ENCODE results near the gene ADCYAP1R1.

Gene ADCYAP1R1

DNA sequence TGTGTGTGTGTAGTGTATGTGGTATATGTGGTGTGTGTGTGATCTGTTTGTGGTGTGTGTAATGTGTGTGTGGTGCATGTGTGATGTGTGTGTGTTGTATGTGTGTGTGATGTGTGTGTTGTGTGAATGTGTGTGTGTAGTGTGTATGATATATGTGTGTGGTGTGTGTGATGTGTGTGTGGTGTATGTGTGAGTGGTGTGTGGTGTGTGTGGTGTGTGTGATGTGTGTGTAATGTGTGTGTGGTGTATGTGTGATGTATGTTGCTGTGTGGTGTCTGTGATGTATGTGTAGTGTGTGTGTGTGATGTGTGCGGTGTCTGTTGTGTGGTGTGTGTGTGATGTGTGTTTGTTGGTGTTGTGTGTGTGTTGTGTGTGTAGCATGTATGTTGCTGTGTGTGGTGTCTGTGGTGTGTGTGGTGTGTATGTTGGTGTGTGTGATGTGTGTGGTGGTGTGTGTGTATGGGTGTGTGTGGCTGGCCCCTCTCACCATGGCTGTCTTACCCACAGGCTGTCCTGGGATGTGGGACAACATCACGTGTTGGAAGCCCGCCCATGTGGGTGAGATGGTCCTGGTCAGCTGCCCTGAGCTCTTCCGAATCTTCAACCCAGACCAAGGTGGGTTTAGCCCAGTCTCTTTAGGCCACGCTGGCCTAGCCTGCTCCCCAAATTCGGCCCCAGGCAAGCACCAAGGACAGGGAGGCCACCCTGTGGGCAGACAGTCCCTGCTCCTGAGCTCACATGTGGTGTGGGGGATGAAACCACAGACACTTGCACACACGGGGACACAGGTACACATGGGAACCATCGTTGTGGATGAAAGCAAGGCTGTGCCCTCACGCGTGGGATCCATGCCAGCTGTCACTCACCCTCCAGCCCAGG lies 25.6 kb downstream of the ADCYAP1R1 start:
- no peak overlapping the region for H3K4me3 ChIP-seq (ENCODE audit: low read depth, low read length)
- no peaks in the 10 kb centered on the region for H3K36me3 ChIP-seq
- no peaks in the 10 kb centered on the region for H3K9me3 ChIP-seq
- H3K27me3 ChIP-seq: no peaks in the 10 kb centered on the region
- DNase-seq: no peak
- no peaks in the 10 kb centered on the region for H3K4me1 ChIP-seq
- TF ChIP-seq, protein P1, sequence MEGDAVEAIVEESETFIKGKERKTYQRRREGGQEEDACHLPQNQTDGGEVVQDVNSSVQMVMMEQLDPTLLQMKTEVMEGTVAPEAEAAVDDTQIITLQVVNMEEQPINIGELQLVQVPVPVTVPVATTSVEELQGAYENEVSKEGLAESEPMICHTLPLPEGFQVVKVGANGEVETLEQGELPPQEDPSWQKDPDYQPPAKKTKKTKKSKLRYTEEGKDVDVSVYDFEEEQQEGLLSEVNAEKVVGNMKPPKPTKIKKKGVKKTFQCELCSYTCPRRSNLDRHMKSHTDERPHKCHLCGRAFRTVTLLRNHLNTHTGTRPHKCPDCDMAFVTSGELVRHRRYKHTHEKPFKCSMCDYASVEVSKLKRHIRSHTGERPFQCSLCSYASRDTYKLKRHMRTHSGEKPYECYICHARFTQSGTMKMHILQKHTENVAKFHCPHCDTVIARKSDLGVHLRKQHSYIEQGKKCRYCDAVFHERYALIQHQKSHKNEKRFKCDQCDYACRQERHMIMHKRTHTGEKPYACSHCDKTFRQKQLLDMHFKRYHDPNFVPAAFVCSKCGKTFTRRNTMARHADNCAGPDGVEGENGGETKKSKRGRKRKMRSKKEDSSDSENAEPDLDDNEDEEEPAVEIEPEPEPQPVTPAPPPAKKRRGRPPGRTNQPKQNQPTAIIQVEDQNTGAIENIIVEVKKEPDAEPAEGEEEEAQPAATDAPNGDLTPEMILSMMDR (IDR thresholded peaks at IDR 0.05; ENCODE audit: low read depth, low read length): no peak

DNA sequence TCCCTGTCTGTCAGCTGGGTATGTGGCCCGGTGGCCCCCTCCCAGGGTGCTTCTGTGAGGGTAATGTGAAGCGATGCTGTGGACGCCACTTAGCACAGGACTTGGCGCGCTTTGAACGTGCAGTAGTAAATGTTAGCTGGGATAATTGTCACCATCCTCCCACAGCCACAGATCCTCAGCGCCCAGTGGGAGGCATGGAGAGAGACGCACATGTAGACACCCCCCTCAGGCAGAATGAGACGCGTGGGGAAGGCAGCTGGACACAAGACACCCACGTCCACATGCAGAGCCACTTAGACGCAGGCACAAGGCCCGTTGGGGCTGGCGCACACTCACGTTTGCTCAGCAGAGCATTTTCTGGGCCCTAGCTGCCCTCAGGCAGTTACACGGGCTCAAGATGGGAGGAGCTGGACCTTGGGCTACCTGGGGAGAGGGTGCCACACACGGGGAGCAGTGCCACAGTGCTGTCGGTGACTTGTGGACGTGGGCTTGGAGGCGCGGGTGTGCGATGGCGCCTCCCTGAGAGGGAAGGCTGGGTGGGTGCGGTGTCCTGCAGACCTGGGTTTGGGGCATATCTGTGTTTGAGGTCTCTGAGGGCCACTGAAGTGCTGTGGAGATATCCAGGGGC lies 26.4 kb downstream of the ADCYAP1R1 start:
- no peaks in the 10 kb centered on the region for H3K36me3 ChIP-seq
- no peaks in the 10 kb centered on the region for H3K4me1 ChIP-seq
- TF ChIP-seq, protein P1 (IDR thresholded peaks at IDR 0.05; ENCODE audit: low read depth, low read length): no peak
- no peaks in the 10 kb centered on the region for H3K27me3 ChIP-seq
- H3K9me3 ChIP-seq: no peaks in the 10 kb centered on the region
- no peak overlapping the region for H3K4me3 ChIP-seq (ENCODE audit: low read depth, low read length)
- no peak for DNase-seq

DNA sequence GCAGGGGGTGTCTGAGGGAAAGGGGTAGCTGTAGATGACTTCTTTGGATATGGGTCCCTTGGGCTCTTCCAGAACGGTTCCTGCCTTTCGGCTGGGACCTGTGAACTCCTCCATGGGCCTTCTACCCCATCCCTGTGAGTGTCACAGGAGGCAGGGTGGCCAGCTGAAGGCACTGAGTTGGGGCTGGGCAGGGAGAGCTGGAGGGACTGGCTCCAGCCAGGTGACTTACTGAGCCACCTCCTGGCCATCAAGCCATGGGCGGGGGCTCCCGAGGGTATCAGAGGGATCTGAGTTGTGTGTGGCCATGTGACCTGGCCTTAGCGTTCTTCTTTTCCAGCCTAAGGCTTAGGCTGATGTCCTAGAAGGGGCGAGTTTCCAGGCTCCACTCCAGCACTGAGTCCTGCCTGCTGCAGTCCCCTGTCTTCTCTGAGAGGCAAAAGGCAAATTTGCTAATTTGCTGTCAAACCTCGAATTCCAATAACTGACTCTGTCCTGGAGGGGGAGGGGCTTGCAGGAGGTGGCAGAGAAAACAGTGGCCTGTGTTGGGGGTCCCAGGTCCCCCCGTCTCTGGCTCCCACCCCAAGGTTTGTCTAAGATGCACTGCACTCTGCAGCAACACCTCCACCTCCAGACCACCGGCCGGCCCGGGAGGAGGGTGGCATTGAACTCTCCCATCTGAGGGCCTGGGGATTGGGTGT lies 27.2 kb downstream of the ADCYAP1R1 start:
- TF ChIP-seq, protein P1 (IDR thresholded peaks at IDR 0.05; ENCODE audit: low read depth, low read length): no peak
- Histone ChIP-seq H3K4me3 (ENCODE audit: low read depth, low read length) (no peak overlapping the region), H3K9me3 (no peaks in the 10 kb centered on the region), H3K27me3 (no peaks in the 10 kb centered on the region), H3K4me1 (no peaks in the 10 kb centered on the region), H3K36me3 (no peaks in the 10 kb centered on the region)
- no peak for DNase-seq

DNA sequence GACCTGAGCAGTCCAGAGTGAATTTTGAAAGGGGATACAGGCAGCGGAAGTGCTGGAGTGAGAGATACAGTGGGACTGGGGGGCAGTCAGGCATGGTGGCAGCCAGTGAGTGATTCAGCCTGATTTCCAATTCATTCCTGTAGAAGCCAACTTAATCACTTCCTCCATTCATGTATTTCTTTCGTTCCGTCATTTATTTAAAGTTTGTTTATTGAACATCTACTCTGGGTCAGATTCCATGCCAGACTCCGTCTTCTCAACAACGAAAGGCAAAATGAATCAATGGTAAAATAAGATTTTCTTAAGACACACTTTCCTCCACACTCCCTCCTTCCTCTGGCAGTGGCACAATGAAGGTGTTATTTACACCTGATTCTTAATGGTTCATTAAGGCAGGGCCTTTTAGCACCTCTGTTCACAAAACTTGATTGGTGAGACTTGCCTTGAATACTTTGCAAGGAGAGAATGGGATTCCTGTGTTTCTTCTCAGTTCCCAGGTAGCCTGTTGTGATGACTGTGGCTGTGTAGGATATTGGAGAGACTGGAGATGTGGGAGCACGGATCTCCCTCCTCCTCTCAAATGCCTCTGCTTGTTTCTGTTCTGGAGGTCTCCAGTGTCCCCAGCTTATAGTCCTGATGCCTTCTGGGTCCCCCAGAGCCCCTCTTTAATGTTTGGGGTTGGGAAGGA lies 27.9 kb downstream of the ADCYAP1R1 start:
- TF ChIP-seq, protein P1 (IDR thresholded peaks at IDR 0.05; ENCODE audit: low read depth, low read length): no peak
- Histone ChIP-seq H3K27me3 (no peaks in the 10 kb centered on the region), H3K4me3 (ENCODE audit: low read depth, low read length) (no peak overlapping the region), H3K4me1 (no peaks in the 10 kb centered on the region), H3K36me3 (no peaks in the 10 kb centered on the region), H3K9me3 (no peaks in the 10 kb centered on the region)
- no peak for DNase-seq

DNA sequence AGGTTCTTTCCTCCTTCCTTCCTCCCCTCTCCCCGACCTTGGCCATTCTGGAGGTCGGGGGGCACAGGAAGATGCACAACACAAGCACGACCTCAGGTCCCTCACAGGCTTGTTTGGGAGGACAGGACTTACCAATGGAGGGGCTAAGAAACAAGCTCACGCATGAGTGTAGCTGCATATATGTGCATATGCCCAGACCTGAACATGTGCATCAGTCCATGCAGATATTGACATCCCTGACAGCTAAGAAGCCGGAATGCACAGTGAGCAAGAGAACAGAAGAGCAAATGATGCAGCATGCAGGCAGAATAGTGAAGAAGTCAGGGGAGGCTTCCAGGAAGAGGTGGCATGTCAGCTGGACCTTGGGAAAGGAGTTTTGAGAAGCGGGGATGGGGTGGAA lies 28.7 kb downstream of the ADCYAP1R1 start:
- TF ChIP-seq, protein P1 (IDR thresholded peaks at IDR 0.05; ENCODE audit: low read depth, low read length): no peak
- DNase-seq: no peak
- Histone ChIP-seq H3K9me3 (no peaks in the 10 kb centered on the region), H3K4me3 (ENCODE audit: low read depth, low read length) (no peak overlapping the region), H3K36me3 (no peaks in the 10 kb centered on the region), H3K27me3 (no peaks in the 10 kb centered on the region), H3K4me1 (no peaks in the 10 kb centered on the region)

All from BE2C (cell line).